ENCODE data around the gene KRTAP5-2.

Gene KRTAP5-2

GRCh38 chr11:1574238-1574932, 23.7 kb downstream of the KRTAP5-2 start:
- H2AFZ ChIP-seq (ENCODE audit: low read depth, low read length), result no peak overlapping the region
- ATAC-seq (ENCODE audit: insufficient read depth, low read depth), result peak; percentile 86
- H3K79me2 ChIP-seq (ENCODE audit: insufficient read depth, low read length), result no peaks in the 10 kb centered on the region
- no peak overlapping the region for H3K4me3 ChIP-seq (ENCODE audit: low read depth in 1 of 2, low read length in 2 of 2)
- TF ChIP-seq, protein P1, sequence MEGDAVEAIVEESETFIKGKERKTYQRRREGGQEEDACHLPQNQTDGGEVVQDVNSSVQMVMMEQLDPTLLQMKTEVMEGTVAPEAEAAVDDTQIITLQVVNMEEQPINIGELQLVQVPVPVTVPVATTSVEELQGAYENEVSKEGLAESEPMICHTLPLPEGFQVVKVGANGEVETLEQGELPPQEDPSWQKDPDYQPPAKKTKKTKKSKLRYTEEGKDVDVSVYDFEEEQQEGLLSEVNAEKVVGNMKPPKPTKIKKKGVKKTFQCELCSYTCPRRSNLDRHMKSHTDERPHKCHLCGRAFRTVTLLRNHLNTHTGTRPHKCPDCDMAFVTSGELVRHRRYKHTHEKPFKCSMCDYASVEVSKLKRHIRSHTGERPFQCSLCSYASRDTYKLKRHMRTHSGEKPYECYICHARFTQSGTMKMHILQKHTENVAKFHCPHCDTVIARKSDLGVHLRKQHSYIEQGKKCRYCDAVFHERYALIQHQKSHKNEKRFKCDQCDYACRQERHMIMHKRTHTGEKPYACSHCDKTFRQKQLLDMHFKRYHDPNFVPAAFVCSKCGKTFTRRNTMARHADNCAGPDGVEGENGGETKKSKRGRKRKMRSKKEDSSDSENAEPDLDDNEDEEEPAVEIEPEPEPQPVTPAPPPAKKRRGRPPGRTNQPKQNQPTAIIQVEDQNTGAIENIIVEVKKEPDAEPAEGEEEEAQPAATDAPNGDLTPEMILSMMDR (IDR thresholded peaks at IDR 0.05; ENCODE audit: borderline replicate concordance, extremely low read depth, low read length, poor library complexity, severe bottlenecking), result peak; percentile 90
- no peak for TF ChIP-seq EZH2 (IDR thresholded peaks at IDR 0.05; ENCODE audit: borderline replicate concordance, low read depth, low read length, severe bottlenecking)
- H3K4me1 ChIP-seq (ENCODE audit: insufficient read depth, low read length), result no peaks in the 10 kb centered on the region
- no peak overlapping the region for H3K27ac ChIP-seq (ENCODE audit: low read length)
- H3K4me2 ChIP-seq (ENCODE audit: insufficient read depth, low read length), result peak overlapping the region; percentile 9; the same call in 1 of the 2 replicates
- H3K27me3 ChIP-seq (ENCODE audit: insufficient read depth, low read length, poor library complexity), result no peaks in the 10 kb centered on the region
- peaks cover 10% of the 10 kb centered on the region for H4K20me1 ChIP-seq (ENCODE audit: insufficient read depth, low read length)
- H3K36me3 ChIP-seq (ENCODE audit: insufficient read depth, low read length), result no peaks in the 10 kb centered on the region
- no peaks in the 10 kb centered on the region for H3K9me3 ChIP-seq (ENCODE audit: insufficient read depth, low read length, severe bottlenecking)
- DNase-seq, result peak; percentile 46
- no peak overlapping the region for H3K9ac ChIP-seq (ENCODE audit: low read depth, low read length)

- no peaks in the 10 kb centered on the region for H3K27me3 ChIP-seq (ENCODE audit: insufficient read depth, low read length, poor library complexity)
- DNase-seq, result no peak
- H3K27ac ChIP-seq (ENCODE audit: low read length), result no peak overlapping the region
Measured at GRCh38 chr11:1573903-1574237, 24.2 kb downstream of the KRTAP5-2 start.

GRCh38 chr11:1573077-1573902, 24.8 kb downstream of the KRTAP5-2 start:
- no peak overlapping the region for H3K9ac ChIP-seq (ENCODE audit: low read depth, low read length)
- no peaks in the 10 kb centered on the region for H3K27me3 ChIP-seq (ENCODE audit: insufficient read depth, low read length, poor library complexity)
- no peak overlapping the region for H2AFZ ChIP-seq (ENCODE audit: low read depth, low read length)
- DNase-seq (no peak), ATAC-seq (ENCODE audit: insufficient read depth, low read depth) (no peak)
- H3K36me3 ChIP-seq (ENCODE audit: insufficient read depth, low read length), result no peaks in the 10 kb centered on the region
- H3K4me3 ChIP-seq (ENCODE audit: low read depth in 1 of 2, low read length in 2 of 2), result no peak overlapping the region
- no peaks in the 10 kb centered on the region for H3K9me3 ChIP-seq (ENCODE audit: insufficient read depth, low read length, severe bottlenecking)
- H3K27ac ChIP-seq (ENCODE audit: low read length), result no peak overlapping the region
- TF ChIP-seq, protein P1 (IDR thresholded peaks at IDR 0.05; ENCODE audit: borderline replicate concordance, extremely low read depth, low read length, poor library complexity, severe bottlenecking), result no peak
- TF ChIP-seq EZH2 (IDR thresholded peaks at IDR 0.05; ENCODE audit: borderline replicate concordance, low read depth, low read length, severe bottlenecking), result no peak
- H4K20me1 ChIP-seq (ENCODE audit: insufficient read depth, low read length), result peaks cover 10% of the 10 kb centered on the region
- H3K4me2 ChIP-seq (ENCODE audit: insufficient read depth, low read length), result no peak overlapping the region
- no peaks in the 10 kb centered on the region for H3K4me1 ChIP-seq (ENCODE audit: insufficient read depth, low read length)
- no peaks in the 10 kb centered on the region for H3K79me2 ChIP-seq (ENCODE audit: insufficient read depth, low read length)

More at GRCh38 chr11:1573903-1574237, 24.2 kb downstream of the KRTAP5-2 start:
- Histone ChIP-seq H3K4me3 (ENCODE audit: low read depth in 1 of 2, low read length in 2 of 2) (no peak overlapping the region), H2AFZ (ENCODE audit: low read depth, low read length) (no peak overlapping the region), H3K36me3 (ENCODE audit: insufficient read depth, low read length) (no peaks in the 10 kb centered on the region), H3K9me3 (ENCODE audit: insufficient read depth, low read length, severe bottlenecking) (no peaks in the 10 kb centered on the region), H4K20me1 (ENCODE audit: insufficient read depth, low read length) (peaks cover 10% of the 10 kb centered on the region), H3K4me1 (ENCODE audit: insufficient read depth, low read length) (no peaks in the 10 kb centered on the region), H3K79me2 (ENCODE audit: insufficient read depth, low read length) (no peaks in the 10 kb centered on the region), H3K4me2 (ENCODE audit: insufficient read depth, low read length) (no peak overlapping the region), H3K9ac (ENCODE audit: low read depth, low read length) (no peak overlapping the region)
- TF ChIP-seq, protein P1 (IDR thresholded peaks at IDR 0.05; ENCODE audit: borderline replicate concordance, extremely low read depth, low read length, poor library complexity, severe bottlenecking), result no peak
- no peak for TF ChIP-seq EZH2 (IDR thresholded peaks at IDR 0.05; ENCODE audit: borderline replicate concordance, low read depth, low read length, severe bottlenecking)
- no peak for ATAC-seq (ENCODE audit: insufficient read depth, low read depth)

All from DND-41 (cell line).